Measurements from ENCODE around the gene MVD. TPM values are rescaled to one million over a fixed set of nuclear protein-coding genes. Genes with fewer than 3 reads are reported as not detected.

Gene MVD
- total and polyA plus RNA-seq, 2 of the 13 experiments (the other 11 are each of a cell fraction or from before 2014, with no cell fraction given): 28.1 to 187 TPM

- TF ChIP-seq RERE (CRISPR knock-in tag; IDR thresholded peaks at IDR 0.05; ENCODE audit: low read depth): no peak
- 0 out of 2 replicates have a peak, but pooled peaks have one; percentile 11 for TF ChIP-seq SNAPC5 (CRISPR knock-in tag; IDR thresholded peaks at IDR 0.05; ENCODE audit: borderline replicate concordance)
- peak; percentile 68; the same call in 1 of the 2 replicates for TF ChIP-seq JUN (CRISPR knock-in tag; IDR thresholded peaks at IDR 0.05)
- TF ChIP-seq IRF9 (CRISPR knock-in tag; IDR thresholded peaks at IDR 0.05; ENCODE audit: borderline replicate concordance): peak; percentile 87
- TF ChIP-seq ZNF556 (CRISPR knock-in tag; IDR thresholded peaks at IDR 0.05; ENCODE audit: borderline replicate concordance): no peak
- no peak for TF ChIP-seq THAP7 (CRISPR knock-in tag; IDR thresholded peaks at IDR 0.05)
- TF ChIP-seq NONO (IDR thresholded peaks at IDR 0.05): no peak
- TF ChIP-seq NONO (CRISPR knock-in tag; conservative IDR thresholded peaks at IDR 0.05): peak; percentile 95
- 0 out of 2 replicates have a peak, but pooled peaks have one; percentile 23 for TF ChIP-seq KLF15 (CRISPR knock-in tag; IDR thresholded peaks at IDR 0.05; ENCODE audit: borderline replicate concordance)
- TF ChIP-seq ZNF446 (CRISPR knock-in tag; IDR thresholded peaks at IDR 0.05): peak; percentile 84
- TF ChIP-seq ZNF33B (CRISPR knock-in tag; IDR thresholded peaks at IDR 0.05): 0 out of 2 replicates have a peak, but pooled peaks have one; percentile 89
- peak; percentile 78 for TF ChIP-seq ZBTB42 (CRISPR knock-in tag; IDR thresholded peaks at IDR 0.05)
- peak; percentile 86 for TF ChIP-seq MED8 (CRISPR knock-in tag; IDR thresholded peaks at IDR 0.05; ENCODE audit: insufficient replicate concordance)
- peak; percentile 76 for TF ChIP-seq KDM2A (CRISPR knock-in tag; IDR thresholded peaks at IDR 0.05; ENCODE audit: borderline replicate concordance, low read depth)
- TF ChIP-seq ZNF160 (CRISPR knock-in tag; IDR thresholded peaks at IDR 0.05): peak; percentile 93; the same call in 1 of the 2 replicates
- TF ChIP-seq MLX (CRISPR knock-in tag; IDR thresholded peaks at IDR 0.05): no peak
- no peak for TF ChIP-seq CBX2 (IDR thresholded peaks at IDR 0.05; ENCODE audit: low read depth, low read length)
- TF ChIP-seq CBX2 (CRISPR knock-in tag; IDR thresholded peaks at IDR 0.05; ENCODE audit: low read depth): 0 out of 2 replicates have a peak, but pooled peaks have one; percentile 18
- no peak; the same call in none of the 2 replicates for TF ChIP-seq BRCA1 (CRISPR knock-in tag; IDR thresholded peaks at IDR 0.05)
- TF ChIP-seq NKX3-1 (CRISPR knock-in tag; IDR thresholded peaks at IDR 0.05): peak; percentile 93; the same call in 1 of the 2 replicates
- no peak for TF ChIP-seq ZNF33A (CRISPR knock-in tag; IDR thresholded peaks at IDR 0.05; ENCODE audit: borderline replicate concordance)
Measured at GRCh38 chr16:88662843-88663606, at the start of gene MVD (continued).

All from HepG2 (cell line).